ENCODE results near the gene TMEM140.

DNA sequence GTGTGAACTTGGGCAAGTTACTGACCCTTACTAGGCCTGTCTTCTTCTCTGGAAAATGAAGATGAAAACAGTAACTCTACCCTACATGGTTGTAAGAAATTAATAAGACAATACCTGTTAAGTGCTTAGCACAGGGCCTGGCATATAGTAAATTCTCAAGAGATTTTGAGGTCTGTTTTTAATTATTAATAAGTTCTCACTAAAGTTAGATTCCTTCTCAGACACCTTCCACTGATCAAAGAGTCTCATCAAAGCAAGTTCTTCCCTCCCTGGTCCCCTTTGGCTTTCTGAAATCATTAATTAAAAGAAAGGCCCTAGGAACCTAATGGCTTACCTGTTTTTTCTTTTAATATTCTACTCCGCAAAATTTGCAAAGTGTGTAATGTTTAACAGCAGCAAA lies 4.6 kb downstream of the TMEM140 start:
- TF ChIP-seq, protein P1, sequence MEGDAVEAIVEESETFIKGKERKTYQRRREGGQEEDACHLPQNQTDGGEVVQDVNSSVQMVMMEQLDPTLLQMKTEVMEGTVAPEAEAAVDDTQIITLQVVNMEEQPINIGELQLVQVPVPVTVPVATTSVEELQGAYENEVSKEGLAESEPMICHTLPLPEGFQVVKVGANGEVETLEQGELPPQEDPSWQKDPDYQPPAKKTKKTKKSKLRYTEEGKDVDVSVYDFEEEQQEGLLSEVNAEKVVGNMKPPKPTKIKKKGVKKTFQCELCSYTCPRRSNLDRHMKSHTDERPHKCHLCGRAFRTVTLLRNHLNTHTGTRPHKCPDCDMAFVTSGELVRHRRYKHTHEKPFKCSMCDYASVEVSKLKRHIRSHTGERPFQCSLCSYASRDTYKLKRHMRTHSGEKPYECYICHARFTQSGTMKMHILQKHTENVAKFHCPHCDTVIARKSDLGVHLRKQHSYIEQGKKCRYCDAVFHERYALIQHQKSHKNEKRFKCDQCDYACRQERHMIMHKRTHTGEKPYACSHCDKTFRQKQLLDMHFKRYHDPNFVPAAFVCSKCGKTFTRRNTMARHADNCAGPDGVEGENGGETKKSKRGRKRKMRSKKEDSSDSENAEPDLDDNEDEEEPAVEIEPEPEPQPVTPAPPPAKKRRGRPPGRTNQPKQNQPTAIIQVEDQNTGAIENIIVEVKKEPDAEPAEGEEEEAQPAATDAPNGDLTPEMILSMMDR (IDR thresholded peaks at IDR 0.05) = no peak
- no peak for TF ChIP-seq EP300 (IDR thresholded peaks at IDR 0.05)
- no peak for TF ChIP-seq POLR2AphosphoS5 (IDR thresholded peaks at IDR 0.05)

Measured in gastroesophageal sphincter (tissue), 3 donors.